Activated T-cell treated with anti-CD3 and anti-CD28 coated beads, Interleukin-2, amount 50 U/mL, for 4 hours (primary cell): ENCODE results near the gene HDAC4. TPM values are rescaled to one million over a fixed set of nuclear protein-coding genes. Genes with fewer than 3 reads are reported as not detected.
A peak's percentile ranks its signal among the peaks of the same experiment; 100 is the strongest.

ENCODE experiments used
- ATAC-seq, 2 donors: fragments of 200-7000 bp; cut with Tn5 transposase; one replicate each; pipeline ENCODE4 v1.10.0; 2021
- DNase-seq: peaks from one replicate; pipeline ENCODE4 v3.0.0-alpha.2; 2020
- H3K27me3 Mint-ChIP-seq: one replicate; pipeline ENCODE4 v1.8.0; 2021; ENCODE audit warnings: low read depth, mixed read lengths
- H3K36me3 Mint-ChIP-seq: one replicate; pipeline ENCODE4 v1.8.0; 2022; ENCODE audit warnings: mixed read lengths; ENCODE audit not compliant: insufficient read depth
- H3K4me1 Mint-ChIP-seq: one replicate; pipeline ENCODE4 v1.8.0; 2021; ENCODE audit warnings: low read depth, mixed read lengths
- H3K4me3 Mint-ChIP-seq: one replicate; pipeline ENCODE4 v1.8.0; 2021; ENCODE audit warnings: mild to moderate bottlenecking, moderate library complexity, mixed read lengths
- H3K9me3 Mint-ChIP-seq: one replicate; pipeline ENCODE4 v1.8.0; 2021; ENCODE audit warnings: mixed read lengths
- total RNA-seq, 3 donors: library from RNA; stranded (reverse); gene quantifications; one replicate each; pipeline ENCODE4 v1.2.1, GENCODE V29; 2021

The HDAC4 gene
- total RNA-seq, 3 donors from 2014 or later = 30.4 to 34.1 (median 31.9) TPM

- Mint-ChIP-seq H3K27me3 (no peaks in the 10 kb centered on the region), H3K4me3 (no peak overlapping the region), H3K9me3 (peaks cover 5% of the 10 kb centered on the region), H3K36me3 (peaks cover 41% of the 10 kb centered on the region), H3K4me1 (peaks cover 13% of the 10 kb centered on the region)
- ATAC-seq (no peak), DNase-seq (no peak)
Measured at GRCh38 chr2:239146741-239147181, 254.1 kb downstream of the HDAC4 start.

GRCh38 chr2:239146011-239146641, 254.7 kb downstream of the HDAC4 start:
- peaks cover 8% of the 10 kb centered on the region for H3K4me1 Mint-ChIP-seq
- no peak for ATAC-seq
- peaks cover 40% of the 10 kb centered on the region for H3K36me3 Mint-ChIP-seq
- H3K27me3 Mint-ChIP-seq = no peaks in the 10 kb centered on the region
- no peak for DNase-seq
- H3K4me3 Mint-ChIP-seq = no peak overlapping the region
- H3K9me3 Mint-ChIP-seq = peaks cover 5% of the 10 kb centered on the region

- Mint-ChIP-seq H3K9me3 (peaks cover 5% of the 10 kb centered on the region), H3K27me3 (no peaks in the 10 kb centered on the region), H3K36me3 (peaks cover 37% of the 10 kb centered on the region), H3K4me1 (peaks cover 4% of the 10 kb centered on the region), H3K4me3 (no peak overlapping the region)
- DNase-seq = no peak
- ATAC-seq = no peak
Measured at GRCh38 chr2:239145601-239146000, 255.2 kb downstream of the HDAC4 start.

- peaks cover 34% of the 10 kb centered on the region for H3K36me3 Mint-ChIP-seq
- H3K27me3 Mint-ChIP-seq = no peaks in the 10 kb centered on the region
- ATAC-seq (no peak), DNase-seq (no peak)
- H3K4me1 Mint-ChIP-seq = peaks cover under 1% of the 10 kb centered on the region
- no peak overlapping the region for H3K4me3 Mint-ChIP-seq
- H3K9me3 Mint-ChIP-seq = peaks cover 2% of the 10 kb centered on the region
Measured at GRCh38 chr2:239145106-239145505, 255.7 kb downstream of the HDAC4 start.

- Mint-ChIP-seq H3K9me3 (no peaks in the 10 kb centered on the region), H3K4me1 (no peaks in the 10 kb centered on the region), H3K27me3 (no peaks in the 10 kb centered on the region), H3K4me3 (no peak overlapping the region), H3K36me3 (peaks cover 33% of the 10 kb centered on the region)
- no peak for ATAC-seq
- DNase-seq = no peak
Measured at GRCh38 chr2:239144713-239144999, 256.2 kb downstream of the HDAC4 start.

GRCh38 chr2:239143858-239144712, 256.7 kb downstream of the HDAC4 start:
- peaks cover 35% of the 10 kb centered on the region for H3K36me3 Mint-ChIP-seq
- no peaks in the 10 kb centered on the region for H3K4me1 Mint-ChIP-seq
- H3K9me3 Mint-ChIP-seq = no peaks in the 10 kb centered on the region
- DNase-seq (peak; percentile 25), ATAC-seq (peak; percentile 38 to 51)
- no peaks in the 10 kb centered on the region for H3K27me3 Mint-ChIP-seq
- no peak overlapping the region for H3K4me3 Mint-ChIP-seq

GRCh38 chr2:239142806-239143205, 258.0 kb downstream of the HDAC4 start:
- Mint-ChIP-seq H3K36me3 (peaks cover 31% of the 10 kb centered on the region), H3K9me3 (no peaks in the 10 kb centered on the region), H3K4me3 (no peak overlapping the region), H3K27me3 (no peaks in the 10 kb centered on the region), H3K4me1 (no peaks in the 10 kb centered on the region)
- ATAC-seq (no peak), DNase-seq (no peak)

- H3K4me3 Mint-ChIP-seq = no peak overlapping the region
- ATAC-seq (no peak), DNase-seq (no peak)
- H3K27me3 Mint-ChIP-seq = no peaks in the 10 kb centered on the region
- H3K4me1 Mint-ChIP-seq = no peaks in the 10 kb centered on the region
- peaks cover 35% of the 10 kb centered on the region for H3K36me3 Mint-ChIP-seq
- no peaks in the 10 kb centered on the region for H3K9me3 Mint-ChIP-seq
Measured at GRCh38 chr2:239142296-239142695, 258.5 kb downstream of the HDAC4 start.

GRCh38 chr2:239141021-239141760, 259.6 kb downstream of the HDAC4 start:
- Mint-ChIP-seq H3K36me3 (peaks cover 43% of the 10 kb centered on the region), H3K4me1 (no peaks in the 10 kb centered on the region), H3K27me3 (no peaks in the 10 kb centered on the region)

GRCh38 chr2:239140346-239141020, 260.3 kb downstream of the HDAC4 start:
- Mint-ChIP-seq H3K4me3 (no peak overlapping the region), H3K36me3 (peaks cover 41% of the 10 kb centered on the region), H3K27me3 (no peaks in the 10 kb centered on the region), H3K9me3 (peaks cover 4% of the 10 kb centered on the region), H3K4me1 (no peaks in the 10 kb centered on the region)
- ATAC-seq (no peak), DNase-seq (no peak)

More at GRCh38 chr2:239141021-239141760, 259.6 kb downstream of the HDAC4 start:
- Mint-ChIP-seq H3K4me3 (no peak overlapping the region), H3K9me3 (peaks cover 3% of the 10 kb centered on the region)
- DNase-seq (no peak), ATAC-seq (no peak)

GRCh38 chr2:239139566-239139965, 261.3 kb downstream of the HDAC4 start:
- H3K9me3 Mint-ChIP-seq = peaks cover 4% of the 10 kb centered on the region
- H3K4me3 Mint-ChIP-seq = no peak overlapping the region
- no peak for ATAC-seq
- H3K4me1 Mint-ChIP-seq = no peaks in the 10 kb centered on the region
- H3K27me3 Mint-ChIP-seq = no peaks in the 10 kb centered on the region
- no peak for DNase-seq
- peaks cover 40% of the 10 kb centered on the region for H3K36me3 Mint-ChIP-seq

- peaks cover 4% of the 10 kb centered on the region for H3K9me3 Mint-ChIP-seq
- H3K36me3 Mint-ChIP-seq = peaks cover 44% of the 10 kb centered on the region
- no peaks in the 10 kb centered on the region for H3K4me1 Mint-ChIP-seq
- no peak for DNase-seq
- H3K27me3 Mint-ChIP-seq = no peaks in the 10 kb centered on the region
- no peak overlapping the region for H3K4me3 Mint-ChIP-seq
- ATAC-seq = no peak
Measured at GRCh38 chr2:239139101-239139500, 261.7 kb downstream of the HDAC4 start.

GRCh38 chr2:239138610-239139009, 262.2 kb downstream of the HDAC4 start:
- no peaks in the 10 kb centered on the region for H3K27me3 Mint-ChIP-seq
- ATAC-seq = no peak
- H3K36me3 Mint-ChIP-seq = peaks cover 49% of the 10 kb centered on the region
- H3K4me1 Mint-ChIP-seq = no peaks in the 10 kb centered on the region
- DNase-seq = no peak
- H3K9me3 Mint-ChIP-seq = peaks cover 4% of the 10 kb centered on the region
- no peak overlapping the region for H3K4me3 Mint-ChIP-seq

GRCh38 chr2:239137898-239138283, 262.9 kb downstream of the HDAC4 start:
- H3K4me3 Mint-ChIP-seq = no peak overlapping the region
- no peaks in the 10 kb centered on the region for H3K27me3 Mint-ChIP-seq
- DNase-seq (no peak), ATAC-seq (no peak)
- peaks cover 47% of the 10 kb centered on the region for H3K36me3 Mint-ChIP-seq
- H3K4me1 Mint-ChIP-seq = no peaks in the 10 kb centered on the region
- H3K9me3 Mint-ChIP-seq = peaks cover 4% of the 10 kb centered on the region
